DOHH2 (cell line): ENCODE measurements around the gene DLX4.

ENCODE experiments used
- H3F3A ChIP-seq: fragments of 200-600 bp; sonication (generic), shearing (Covaris generic); 2 replicates; pipeline ENCODE4 v1.6.0; 2016; ENCODE audit warnings: antibody characterized with exemption, mild to moderate bottlenecking; ENCODE audit not compliant: control insufficient read depth, insufficient read depth
- H3K27ac ChIP-seq: fragments of 200-600 bp; sonication (generic); 2 replicates; pipeline ENCODE4 v1.5.1; 2014; ENCODE audit warnings: low read depth, mild to moderate bottlenecking, low read length, moderate library complexity
- H3K27me3 ChIP-seq: fragments of 200-600 bp; sonication (generic); 2 replicates; pipeline ENCODE4 v1.6.1; 2014; ENCODE audit warnings: mild to moderate bottlenecking, low read length, mixed read lengths; ENCODE audit not compliant: control insufficient read depth
- H3K36me3 ChIP-seq: fragments of 200-600 bp; sonication (generic); 2 replicates; pipeline ENCODE4 v1.6.1; 2014; ENCODE audit warnings: mild to moderate bottlenecking, low read length, moderate library complexity, mixed read lengths; ENCODE audit not compliant: control insufficient read depth
- H3K4me1 ChIP-seq: fragments of 200-600 bp; sonication (generic); 2 replicates; pipeline ENCODE4 v1.6.1; 2014; ENCODE audit warnings: mild to moderate bottlenecking, low read length, mixed read lengths; ENCODE audit not compliant: control insufficient read depth
- H3K4me2 ChIP-seq: fragments of 200-600 bp; sonication (generic); 2 replicates; pipeline ENCODE4 v1.6.0; 2014; ENCODE audit warnings: mild to moderate bottlenecking, low read length, moderate library complexity
- H3K4me3 ChIP-seq: fragments of 200-600 bp; sonication (generic); 2 replicates; pipeline ENCODE4 v1.5.1; 2014; ENCODE audit warnings: mild to moderate bottlenecking, low read length, mixed read lengths
- H3K79me2 ChIP-seq: fragments of 200-600 bp; sonication (generic); 2 replicates; pipeline ENCODE4 v1.6.1; 2014; ENCODE audit warnings: mild to moderate bottlenecking, low read length, mixed read lengths; ENCODE audit not compliant: control insufficient read depth
- H3K9me2 ChIP-seq: fragments of 200-600 bp; sonication (generic); replicated peaks from 2 replicates; pipeline ENCODE4 v1.6.1; 2014; ENCODE audit warnings: mild to moderate bottlenecking, low read length, mixed read lengths; ENCODE audit not compliant: control insufficient read depth
- H3K9me3 ChIP-seq: fragments of 200-600 bp; sonication (generic); 2 replicates; pipeline ENCODE4 v1.6.1; 2014; ENCODE audit warnings: antibody characterized with exemption, low read length, mixed read lengths; ENCODE audit not compliant: control insufficient read depth, insufficient read depth
- H4K20me1 ChIP-seq: fragments of 200-600 bp; sonication (generic); 2 replicates; pipeline ENCODE4 v1.6.0; 2014; ENCODE audit warnings: low read depth, mild to moderate bottlenecking, antibody characterized with exemption, low read length, moderate library complexity; ENCODE audit not compliant: control insufficient read depth, insufficient read depth
- CTCF ChIP-seq: fragments of 200-600 bp; sonication (generic); IDR thresholded peaks from one replicate; pipeline ENCODE4 v1.5.1; 2014; ENCODE audit warnings: antibody characterized with exemption, mild to moderate bottlenecking, low read depth, low read length; ENCODE audit not compliant: poor library complexity, severe bottlenecking
- EZH2phosphoT487 ChIP-seq: fragments of 200-600 bp; sonication (generic); IDR thresholded peaks from 2 replicates; pipeline ENCODE4 v1.6.1; 2017; ENCODE audit warnings: borderline replicate concordance, mild to moderate bottlenecking, antibody characterized with exemption, low read length, moderate library complexity, mixed read lengths

Gene DLX4

GRCh38 chr17:49964769-49965523 lies 4.0 kb upstream of the DLX4 start:
- H3K9me3 ChIP-seq = no peaks in the 10 kb centered on the region
- peaks cover 41% of the 10 kb centered on the region for H3K27me3 ChIP-seq
- TF ChIP-seq EZH2phosphoT487 = no peak
- TF ChIP-seq CTCF = no peak
- H3K4me3 ChIP-seq = no peak overlapping the region
- peaks cover 5% of the 10 kb centered on the region; the same call in 1 of the 2 replicates for H3F3A ChIP-seq
- no peaks in the 10 kb centered on the region for H3K9me2 ChIP-seq
- peaks cover 12% of the 10 kb centered on the region for H3K4me1 ChIP-seq
- no peak overlapping the region for H3K27ac ChIP-seq
- no peaks in the 10 kb centered on the region for H3K79me2 ChIP-seq
- no peak overlapping the region for H3K4me2 ChIP-seq
- no peaks in the 10 kb centered on the region for H3K36me3 ChIP-seq
- no peaks in the 10 kb centered on the region for H4K20me1 ChIP-seq

- peaks cover 5% of the 10 kb centered on the region; the same call in 1 of the 2 replicates for H3F3A ChIP-seq
- no peaks in the 10 kb centered on the region for H3K79me2 ChIP-seq
- H3K36me3 ChIP-seq = no peaks in the 10 kb centered on the region
- H3K27me3 ChIP-seq = peaks cover 46% of the 10 kb centered on the region
- H4K20me1 ChIP-seq = no peaks in the 10 kb centered on the region
- peaks cover 12% of the 10 kb centered on the region for H3K4me1 ChIP-seq
- no peak overlapping the region for H3K4me2 ChIP-seq
- no peak overlapping the region for H3K27ac ChIP-seq
- no peaks in the 10 kb centered on the region for H3K9me3 ChIP-seq
- H3K9me2 ChIP-seq = no peaks in the 10 kb centered on the region
- TF ChIP-seq CTCF (no peak), EZH2phosphoT487 (no peak)
- H3K4me3 ChIP-seq = no peak overlapping the region
These were observed 3.5 kb upstream of the DLX4 start for GRCh38 chr17:49965524-49965909.

GRCh38 chr17:49966767-49967166 lies 2.2 kb upstream of the DLX4 start:
- no peak overlapping the region for H3K27ac ChIP-seq
- H3K36me3 ChIP-seq = no peaks in the 10 kb centered on the region
- no peak for TF ChIP-seq CTCF
- H4K20me1 ChIP-seq = no peaks in the 10 kb centered on the region
- no peaks in the 10 kb centered on the region for H3K79me2 ChIP-seq
- peaks cover 5% of the 10 kb centered on the region; the same call in 1 of the 2 replicates for H3F3A ChIP-seq
- H3K4me1 ChIP-seq = peaks cover 12% of the 10 kb centered on the region
- peaks cover 54% of the 10 kb centered on the region for H3K27me3 ChIP-seq
- no peak overlapping the region for H3K4me3 ChIP-seq
- H3K4me2 ChIP-seq = no peak overlapping the region
- no peaks in the 10 kb centered on the region for H3K9me3 ChIP-seq
- no peaks in the 10 kb centered on the region for H3K9me2 ChIP-seq
